HG03280 (cell line): Measurements from ENCODE around the gene RTN4RL2.

Experiments
- ATAC-seq: cut with Tn5 transposase; IDR thresholded peaks from one replicate; pipeline ENCODE4 v1.9.1; 2021; ENCODE audit warnings: mild to moderate bottlenecking, moderate library complexity; ENCODE audit not compliant: unreplicated experiment

Gene RTN4RL2

DNA sequence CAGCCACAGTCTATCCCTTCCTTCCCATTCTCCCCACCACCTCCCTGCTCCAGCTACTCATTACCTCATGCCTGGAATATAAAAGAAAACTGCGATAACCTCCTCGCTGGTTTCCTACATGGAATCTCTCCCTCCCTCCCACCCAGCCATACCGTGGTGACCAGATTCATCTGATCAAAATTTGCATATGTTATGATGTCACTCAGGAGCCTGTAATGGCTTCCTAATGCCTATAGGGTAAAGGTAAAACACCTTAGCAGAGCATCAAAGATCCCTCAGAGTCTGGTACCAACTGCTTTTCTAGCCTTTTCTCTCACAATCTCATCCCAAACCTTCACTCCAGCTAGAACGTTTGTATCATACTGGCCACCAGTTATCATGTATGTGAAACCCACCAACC is 19.6 kb downstream of the RTN4RL2 start:
- peak; percentile 29 for ATAC-seq

DNA sequence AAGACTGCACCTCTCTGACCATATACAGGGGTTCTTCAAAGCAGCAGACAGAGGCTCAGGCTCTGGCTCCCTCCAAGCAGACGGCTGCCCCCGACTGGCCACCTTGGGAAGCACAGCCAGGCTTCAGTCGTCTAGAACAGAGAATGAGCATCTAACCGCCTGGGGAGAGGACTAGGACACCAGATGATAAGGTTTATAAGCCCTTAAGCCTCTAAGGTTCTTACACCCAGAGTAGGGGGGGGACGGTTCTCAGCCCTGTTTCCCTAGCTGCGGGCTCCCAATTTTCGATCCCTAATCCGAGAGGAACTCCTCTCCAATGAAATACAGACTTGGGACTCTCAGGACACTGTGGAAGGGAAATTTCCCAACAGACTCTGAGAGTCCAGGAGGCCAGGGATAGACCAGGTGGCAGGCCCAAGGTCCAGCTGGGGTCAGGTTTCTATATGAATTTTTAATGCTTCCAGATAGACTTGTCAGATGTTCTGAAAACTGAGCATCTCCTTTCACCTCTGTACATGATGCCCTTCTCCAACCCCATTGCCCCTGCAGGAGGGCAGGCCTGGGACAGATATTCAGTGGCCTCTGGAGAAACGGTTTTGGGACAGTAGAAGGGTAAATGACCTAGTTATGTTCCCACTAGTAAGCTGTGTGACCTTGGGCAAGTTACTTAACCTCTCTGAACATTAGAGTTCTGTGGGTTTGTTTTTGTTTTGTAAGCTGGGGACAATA is 20.2 kb downstream of the RTN4RL2 start:
- peak; percentile 45 for ATAC-seq

- ATAC-seq: no peak
Observed at GRCh38 chr11:57481315-57481714, 21.0 kb downstream of the RTN4RL2 start.

GRCh38 chr11:57481915-57482781 is 21.8 kb downstream of the RTN4RL2 start:
- no peak for ATAC-seq

- ATAC-seq: no peak
Observed at GRCh38 chr11:57482782-57483561, 22.6 kb downstream of the RTN4RL2 start.

- ATAC-seq: no peak
Observed at GRCh38 chr11:57483562-57483918, 23.2 kb downstream of the RTN4RL2 start.

DNA sequence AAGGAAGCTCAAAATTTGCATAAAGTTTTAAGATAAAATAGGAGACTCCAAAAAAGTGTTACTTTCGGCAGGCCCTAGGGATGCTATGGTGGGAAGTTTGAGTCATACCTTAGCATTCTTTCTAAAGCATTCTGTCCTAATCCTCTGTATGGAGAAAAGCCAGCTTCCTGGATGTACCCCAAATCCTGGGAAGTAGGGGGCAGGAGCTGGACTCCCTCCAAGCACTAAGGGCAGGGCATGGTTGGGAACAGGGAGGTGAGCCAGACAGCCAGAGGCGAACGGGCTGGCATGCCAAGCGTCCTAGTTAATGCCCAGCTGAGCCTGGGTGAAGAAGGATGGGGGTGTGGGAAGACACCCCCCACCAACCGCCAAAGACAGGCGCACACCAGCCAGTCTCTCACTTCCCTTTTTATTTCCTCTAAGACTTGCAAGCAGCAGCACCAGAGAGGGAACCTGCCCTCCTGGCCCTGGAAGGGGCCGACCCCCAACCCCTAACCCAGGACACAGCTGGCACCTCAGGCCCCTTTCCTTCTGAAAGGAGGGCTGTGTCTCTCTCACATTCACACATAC is 23.9 kb downstream of the RTN4RL2 start:
- no peak for ATAC-seq

DNA sequence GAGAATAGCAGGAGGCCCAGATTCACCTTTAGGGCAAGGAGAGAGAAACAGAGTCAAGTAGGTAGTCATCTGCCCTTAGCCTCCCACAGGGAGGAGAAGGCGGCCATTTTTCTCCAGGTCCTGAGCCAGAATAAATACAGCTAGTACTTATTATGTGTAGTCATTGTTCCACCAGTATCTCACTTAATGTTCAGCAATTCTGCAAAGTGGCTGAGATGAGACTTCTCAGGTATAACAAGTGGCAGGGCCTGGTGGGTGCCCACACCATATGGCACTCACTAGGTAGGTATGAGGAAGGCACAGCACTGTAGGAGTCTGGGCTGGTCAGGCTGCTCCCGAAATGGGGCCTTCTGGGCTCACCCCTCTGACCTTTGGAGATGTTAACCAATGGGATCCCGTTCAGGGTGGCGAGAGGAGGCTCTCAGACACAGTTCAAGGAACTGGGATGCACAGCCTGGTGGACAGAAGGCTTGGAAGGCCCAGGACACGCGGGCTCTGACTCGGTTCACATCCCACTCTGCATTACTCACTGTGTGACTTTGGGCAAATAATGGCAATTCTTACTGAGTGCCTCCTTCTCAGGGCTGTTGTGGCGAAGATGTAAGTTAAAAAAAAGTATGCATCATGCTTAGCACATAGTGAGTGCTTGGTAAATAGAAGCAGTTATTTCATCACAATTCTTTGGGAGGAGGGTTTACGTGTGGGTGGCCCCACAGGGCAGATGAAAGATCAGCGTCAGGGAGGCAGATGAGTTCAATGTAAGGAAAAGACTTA is 25.1 kb downstream of the RTN4RL2 start:
- ATAC-seq: no peak

DNA sequence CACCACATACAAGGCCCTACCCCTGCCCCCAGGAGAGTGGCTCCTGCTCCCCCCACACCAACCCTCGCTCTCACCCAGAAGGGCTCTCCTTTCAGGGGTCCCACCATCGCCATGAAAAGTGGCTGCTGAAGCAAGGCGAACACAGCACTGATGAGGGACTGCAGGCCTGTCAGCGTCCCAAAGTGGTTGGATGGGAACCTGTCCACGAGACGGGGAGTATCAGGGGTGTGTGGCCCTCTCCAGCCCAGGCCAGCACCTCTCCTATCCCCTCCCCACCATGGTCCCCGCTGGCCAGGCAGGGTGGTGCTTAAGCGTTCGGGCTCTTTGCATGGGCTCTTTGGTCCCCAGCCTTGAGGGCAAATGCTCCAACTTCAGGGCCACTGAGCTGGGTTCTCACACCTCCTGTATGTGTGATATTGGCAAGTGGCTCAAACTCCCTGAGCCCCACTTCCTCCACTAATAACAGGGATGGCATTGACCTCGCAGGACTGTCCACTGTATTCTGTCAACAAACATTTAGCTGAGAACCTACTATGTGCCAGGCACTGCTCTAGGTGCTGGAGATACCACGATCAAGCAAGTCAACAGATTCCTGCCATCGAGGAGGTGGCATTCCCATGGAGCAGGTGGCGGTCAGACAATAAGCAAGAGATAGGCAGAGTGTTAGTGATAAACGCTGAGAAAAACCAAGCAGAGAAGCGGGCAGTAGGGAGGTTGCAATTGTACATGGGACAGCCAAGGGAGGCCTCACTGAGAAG is 26.9 kb downstream of the RTN4RL2 start:
- no peak for ATAC-seq

DNA sequence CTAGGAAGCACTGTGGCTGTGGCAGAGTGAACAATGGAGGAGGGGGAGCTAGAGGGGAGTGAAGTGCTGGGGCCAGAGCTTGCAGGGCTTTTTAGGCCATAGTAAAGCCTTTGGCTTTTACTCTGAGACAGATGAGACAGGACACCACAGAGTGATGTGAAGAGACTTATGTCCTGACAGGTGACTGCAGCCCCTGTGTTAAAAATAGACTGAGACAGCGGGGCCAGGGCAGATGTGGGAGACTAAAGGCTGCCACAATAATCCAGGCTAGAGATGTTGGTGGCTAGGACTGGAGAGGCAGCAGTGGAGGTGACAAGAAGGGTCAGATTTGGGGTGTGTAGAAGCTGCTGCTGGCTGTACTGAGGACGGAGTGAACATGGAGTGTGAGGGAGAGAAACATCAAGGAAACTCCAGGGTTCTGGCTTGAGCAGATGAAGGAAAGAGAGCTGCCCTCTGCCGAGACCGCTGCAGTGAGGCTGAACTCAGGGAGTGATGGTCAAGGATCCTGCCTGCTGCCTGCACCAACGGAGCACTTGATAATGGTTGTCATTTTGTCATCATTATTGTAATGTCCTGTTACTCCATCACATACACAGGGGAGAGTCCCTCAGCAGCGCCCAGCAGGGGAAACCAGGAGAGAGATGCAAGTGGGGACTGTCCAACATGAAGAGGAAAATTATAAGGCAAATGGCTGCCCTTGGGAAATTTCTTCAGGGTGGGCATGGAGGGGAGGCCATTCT is 27.8 kb downstream of the RTN4RL2 start:
- no peak for ATAC-seq

DNA sequence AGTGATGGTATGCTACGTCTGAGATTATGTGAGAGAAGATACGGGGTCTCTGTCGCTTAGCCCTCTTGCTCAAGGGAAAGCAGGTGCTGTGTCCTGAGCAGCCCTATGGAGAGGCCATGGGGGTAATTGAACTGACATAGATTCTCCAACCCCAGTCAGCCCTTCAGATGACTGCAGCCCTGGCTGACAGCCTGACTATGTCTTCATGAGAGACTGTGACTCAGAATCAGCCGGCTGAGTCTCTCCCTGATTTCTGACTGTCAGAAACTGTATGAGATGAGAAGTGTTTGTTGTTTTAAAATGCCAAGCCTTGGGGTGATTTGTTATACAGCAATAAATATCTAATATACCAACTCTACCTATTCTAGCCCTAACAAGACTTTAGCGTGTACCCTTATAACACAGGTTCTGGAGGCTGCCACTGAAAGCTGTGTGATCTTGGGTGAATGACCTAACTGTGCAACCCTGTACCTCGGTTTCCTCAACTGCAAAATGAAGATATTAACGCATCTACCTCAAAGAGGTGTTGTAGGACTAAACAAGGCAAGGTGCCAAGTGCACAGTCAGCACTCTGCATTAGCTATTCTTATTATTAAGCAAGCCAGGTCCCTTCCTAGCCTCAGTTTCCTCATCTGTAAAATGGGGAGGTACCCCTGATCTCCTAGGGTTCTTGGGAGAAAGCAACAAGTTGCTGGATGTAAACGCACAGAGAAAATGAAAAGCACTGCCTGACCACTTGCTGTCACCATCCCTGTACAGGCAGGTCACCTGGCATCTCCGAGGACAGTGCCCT is 30.3 kb downstream of the RTN4RL2 start:
- ATAC-seq: no peak

GRCh38 chr11:57491371-57492061 is 31.2 kb downstream of the RTN4RL2 start:
- no peak for ATAC-seq

GRCh38 chr11:57493507-57494503 is 33.5 kb downstream of the RTN4RL2 start:
- ATAC-seq: peak; percentile 85

DNA sequence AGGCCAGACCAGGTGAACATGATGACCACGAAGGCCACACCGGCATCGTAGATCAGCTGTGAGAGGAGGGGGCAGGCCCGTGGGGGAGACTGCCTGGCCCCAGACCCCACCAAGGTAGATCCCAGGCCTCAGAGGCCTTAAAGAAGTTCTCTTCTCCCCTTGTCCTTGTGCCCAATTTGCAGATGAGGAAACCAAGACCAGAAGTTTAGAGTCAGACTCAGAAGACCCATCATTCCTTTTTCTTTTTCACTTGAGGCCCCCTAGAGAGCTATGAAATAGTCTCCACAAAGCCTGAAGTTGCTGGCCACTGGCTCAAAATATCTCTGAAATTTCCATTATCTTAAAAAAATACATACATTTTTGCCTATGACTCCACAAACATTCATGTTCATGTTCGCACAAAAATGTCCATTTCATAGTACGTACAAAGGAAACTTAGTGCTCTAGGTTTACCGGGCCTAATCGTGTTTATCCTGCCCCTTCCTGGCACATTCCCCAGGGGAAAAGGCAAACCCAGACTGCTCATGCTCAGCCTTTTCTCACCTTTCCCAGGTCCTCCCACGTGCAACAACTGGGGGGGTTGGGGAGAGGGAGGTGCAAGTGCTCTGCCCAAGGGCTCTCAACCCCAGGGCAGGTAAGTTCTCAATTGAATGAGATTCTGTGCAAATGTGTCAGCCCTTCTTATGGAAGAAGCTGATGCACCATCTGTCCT is 35.9 kb downstream of the RTN4RL2 start:
- no peak for ATAC-seq

DNA sequence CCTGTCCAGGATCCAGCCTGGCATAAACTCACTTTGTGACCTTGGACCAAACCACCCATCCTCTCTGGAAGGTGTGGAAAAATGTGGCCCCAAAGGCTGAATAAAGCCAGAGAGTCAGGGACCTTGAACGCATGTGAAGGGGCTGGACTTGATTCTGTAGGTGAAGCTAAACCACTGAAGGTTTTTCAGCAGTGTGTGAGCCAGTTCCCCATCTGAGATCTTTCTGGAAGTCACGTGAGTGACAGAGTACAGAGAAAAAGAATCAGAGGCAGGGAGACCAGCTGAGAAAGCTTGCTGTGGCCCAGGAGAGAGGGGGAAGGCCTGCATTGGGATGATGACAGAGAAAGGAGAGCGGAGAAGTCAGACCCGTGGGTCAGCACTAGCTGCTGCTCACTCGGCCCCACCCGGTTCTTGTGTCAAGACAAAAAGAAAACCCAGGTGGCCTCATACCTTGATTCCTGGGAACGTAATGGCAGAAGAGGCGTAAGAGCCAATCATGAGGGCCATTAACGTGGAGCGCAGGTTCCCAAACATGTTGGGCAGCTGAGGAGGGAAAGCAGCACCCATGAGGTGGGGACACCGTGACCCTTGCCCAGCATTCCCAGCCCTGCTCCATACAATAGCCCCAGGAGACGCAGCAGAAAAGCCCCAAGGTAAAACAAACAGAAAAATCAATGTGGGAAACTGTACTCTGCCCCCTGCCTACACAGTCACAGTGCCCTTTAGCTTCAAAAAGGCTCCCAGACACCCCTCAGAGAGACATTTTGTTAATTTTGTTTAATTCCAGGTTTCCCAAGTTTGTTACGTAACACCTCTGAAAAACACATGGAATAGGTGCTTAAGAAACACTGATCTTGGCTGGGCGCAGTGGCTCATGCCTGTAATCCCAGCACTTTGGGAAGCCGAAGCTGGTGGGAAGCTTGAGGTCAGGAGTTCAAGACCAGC is 37.2 kb downstream of the RTN4RL2 start:
- ATAC-seq: no peak
